Endothelial cell of umbilical vein (primary cell): ENCODE data around the gene NKD2. TPM values are rescaled to one million over a fixed set of nuclear protein-coding genes. Genes with fewer than 3 reads are reported as not detected.

Experiments used
- BruUV-seq: library from RNA; stranded (reverse); fragments of 400-500 nt; replicated peaks from 2 replicates; lab custom pipeline; 2021; lab: Mats Ljungman, UMichigan
- CTCF ChIA-PET: fragments of 300-600, 350-600 bp; sonication (Branson Sonifier 250); formaldehyde crosslinking; loops from one replicate; lab custom pipeline; 2021; ENCODE audit warnings: antibody characterized with exemption, inconsistent platforms; lab: Charles Lee
- POLR2A ChIA-PET: fragments of 300-600, 350-600 bp; sonication (Branson Sonifier 250); formaldehyde crosslinking; loops from one replicate; lab custom pipeline; 2021; ENCODE audit warnings: antibody characterized with exemption, inconsistent platforms; lab: Charles Lee
- DNase-seq: peaks from one replicate; pipeline ENCODE4 v3.0.0-alpha.2; 2011; ENCODE audit warnings: low read depth, low spot score
- FAIRE-seq: peaks from 2 replicates; lab custom pipeline; 2011; peaks lifted over from hg19 to GRCh38; lab: Jason Lieb, UNC
- H2AFZ ChIP-seq: 2 replicates; pipeline ENCODE4 v1.6.0; 2012; ENCODE audit warnings: low read depth, low read length, control low read depth, inconsistent platforms
- H3K27ac ChIP-seq: 2 replicates; pipeline ENCODE4 v1.5.1; 2011; ENCODE audit warnings: low read depth, mild to moderate bottlenecking, control low read depth, low read length, moderate library complexity; ENCODE audit not compliant: insufficient read depth
- H3K27me3 ChIP-seq, 2 experiments: 2 replicates each; pipeline versions ENCODE4 v1.6.0 to v1.6.1; 2011; ENCODE audit warnings: low read length in 2 of 2, mixed read lengths in 1 of 2; ENCODE audit not compliant: control insufficient read depth in 2 of 2, insufficient read depth in 2 of 2
- H3K36me3 ChIP-seq, 2 experiments: 2 replicates in 1 of 2; 3 replicates in 1 of 2; pipeline ENCODE4 v1.5.1; 2011; ENCODE audit warnings: low read length in 2 of 2, mild to moderate bottlenecking in 1 of 2, moderate library complexity in 1 of 2; ENCODE audit not compliant: control insufficient read depth in 2 of 2, insufficient read depth in 2 of 2; ENCODE audit errors: extremely low read depth in 1 of 2
- H3K4me1 ChIP-seq: 3 replicates; pipeline ENCODE4 v1.5.1; 2011; ENCODE audit warnings: mild to moderate bottlenecking, low read length; ENCODE audit not compliant: control insufficient read depth, insufficient read depth; ENCODE audit errors: extremely low read depth
- H3K4me2 ChIP-seq: 2 replicates; pipeline ENCODE4 v1.6.1; 2011; ENCODE audit warnings: low read length, control low read depth, mixed read lengths; ENCODE audit not compliant: insufficient read depth
- H3K4me3 ChIP-seq, 3 experiments: fragments of 200-600 bp in 1 of 3; sonication (generic), shearing (Covaris generic) in 1 of 3; replicated peaks in 1 of 3; 2 replicates each; pipeline ENCODE4 v1.5.1; 2011 to 2016; ENCODE audit warnings: control low read depth in 3 of 3, low read length in 3 of 3, mild to moderate bottlenecking in 2 of 3, inconsistent platforms in 1 of 3, low read depth in 1 of 3, moderate library complexity in 1 of 3; ENCODE audit not compliant: insufficient read depth in 1 of 3
- H3K79me2 ChIP-seq: 2 replicates; pipeline ENCODE4 v1.6.0; 2012; ENCODE audit warnings: low read length, inconsistent platforms; ENCODE audit not compliant: control insufficient read depth, insufficient read depth
- H3K9ac ChIP-seq: replicated peaks from 2 replicates; pipeline ENCODE3; 2011; ENCODE audit warnings: low read length, control low read depth; ENCODE audit not compliant: insufficient read depth; ENCODE audit errors: extremely low read depth
- H3K9me1 ChIP-seq: replicated peaks from 3 replicates; pipeline ENCODE4 v1.6.0; 2011; ENCODE audit warnings: mild to moderate bottlenecking, low read length; ENCODE audit not compliant: control insufficient read depth, insufficient read depth; ENCODE audit errors: extremely low read depth
- H3K9me3 ChIP-seq: replicated peaks from 2 replicates; pipeline ENCODE4 v1.5.1; 2012; ENCODE audit warnings: low read length, inconsistent platforms; ENCODE audit not compliant: control insufficient read depth, insufficient read depth
- H4K20me1 ChIP-seq: replicated peaks from 2 replicates; pipeline ENCODE3; 2011; ENCODE audit warnings: mild to moderate bottlenecking, low read length; ENCODE audit not compliant: control insufficient read depth, insufficient read depth; ENCODE audit errors: extremely low read depth
- CTCF ChIP-seq, 2 donors: IDR thresholded peaks; 1 replicate in 1 of 2; 2 replicates in 1 of 2; pipeline ENCODE4 v1.5.1; 2011; ENCODE audit warnings: low read length in 2 of 2, mild to moderate bottlenecking in 2 of 2, moderate library complexity in 2 of 2, control low read depth in 1 of 2, inconsistent platforms in 1 of 2, low read depth in 1 of 2; ENCODE audit not compliant: insufficient read depth in 1 of 2; ENCODE audit errors: extremely low read depth in 1 of 2
- EZH2 ChIP-seq: IDR thresholded peaks from 2 replicates; pipeline ENCODE4 v1.6.1; 2012; ENCODE audit warnings: borderline replicate concordance, low read depth, mild to moderate bottlenecking, moderate library complexity, low read length, inconsistent platforms; ENCODE audit not compliant: severe bottlenecking
- FOS ChIP-seq: IDR thresholded peaks from 2 replicates; pipeline ENCODE4 v1.6.1; 2011; ENCODE audit warnings: mild to moderate bottlenecking, low read length, moderate library complexity, borderline replicate concordance; ENCODE audit not compliant: insufficient read depth
- GATA2 ChIP-seq: IDR thresholded peaks from 2 replicates; pipeline ENCODE4 v1.7.0; 2011; ENCODE audit warnings: low read depth, mild to moderate bottlenecking, moderate library complexity, mixed read lengths, low read length; ENCODE audit not compliant: insufficient read length, insufficient read depth
- JUN ChIP-seq: IDR thresholded peaks from 2 replicates; pipeline ENCODE4 v1.6.1; 2011; ENCODE audit warnings: borderline replicate concordance, low read depth; ENCODE audit not compliant: insufficient read length, insufficient read depth
- MAX ChIP-seq: IDR thresholded peaks from 2 replicates; pipeline ENCODE4 v1.6.1; 2011; ENCODE audit not compliant: insufficient read depth, insufficient read length
- MYC ChIP-seq: IDR thresholded peaks from one replicate; pipeline ENCODE4 v1.6.1; 2011; ENCODE audit warnings: mild to moderate bottlenecking, low read depth, low read length
- POLR2A ChIP-seq: IDR thresholded peaks from 2 replicates; pipeline ENCODE4 v1.6.1; 2012; ENCODE audit warnings: low read depth, mild to moderate bottlenecking, control low read depth, low read length
- POLR2AphosphoS5 ChIP-seq: IDR thresholded peaks from 2 replicates; pipeline ENCODE4 v1.6.1; 2012; ENCODE audit warnings: low read depth, mild to moderate bottlenecking, control low read depth, low read length, moderate library complexity; ENCODE audit not compliant: insufficient read depth
- dilution Hi-C: fragments of 300-500 bp; cut with MboI; formaldehyde crosslinking; loops from one replicate; pipeline ENCODE4 v1.15.0; 2019; ENCODE audit warnings: low sequenced_read_pairs; ENCODE audit not compliant: extremely low pct_ligation_motif_present
- intact Hi-C: fragments of 100-400 bp; cut with micrococcal nuclease; formaldehyde crosslinking; loops from one replicate; pipeline ENCODE4 v1.10.0; 2022
- polyA plus RNA-seq, 4 experiments: library from polyadenylated mRNA; depleted of rRNA in 3 of 4; stranded (reverse) in 3 of 4; unstranded in 1 of 4; fragments of >200 nt; gene quantifications; 2 replicates each; pipeline versions ENCODE4 v1.2.1 to v1.2.3, GENCODE V29; 2011 to 2012; ENCODE audit warnings: missing spikeins in 1 of 4
- total RNA-seq: library from RNA; stranded (reverse); gene quantifications from 2 replicates; pipeline ENCODE4 v1.2.3, GENCODE V29; 2021

NKD2 gene
- total and polyA plus RNA-seq, 2 donors (not counting 3 experiments of a cell fraction or from before 2014, with no cell fraction given): 0.08 TPM; not detected in 1

- ChIA-PET POLR2A (no interaction called here), CTCF (interaction anchor here (1.4 kb wide), 1 partner anchor 11 kb away, joined by 5 read pairs; no protein-coding TSS in a partner anchor)
- no peaks in the 10 kb centered on the region for H3K36me3 ChIP-seq
- no peaks in the 10 kb centered on the region for H3K79me2 ChIP-seq
- H3K4me1 ChIP-seq: no peaks in the 10 kb centered on the region
- no peak for FAIRE-seq
- no peaks in the 10 kb centered on the region for H3K9me3 ChIP-seq
- TF ChIP-seq MYC: no peak
- TF ChIP-seq EZH2: no peak
- no peak for TF ChIP-seq JUN
- TF ChIP-seq FOS: no peak
- no peak for TF ChIP-seq POLR2A
- TF ChIP-seq POLR2AphosphoS5: no peak
- TF ChIP-seq CTCF (IDR thresholded peaks at IDR 0.05; ENCODE audit: extremely low read depth in 1 of 2, insufficient read depth in 1 of 2, low read depth in 1 of 2, low read length in 2 of 2): no peak
- no peak for TF ChIP-seq MAX
- TF ChIP-seq GATA2: no peak
- no peaks in the 10 kb centered on the region for H4K20me1 ChIP-seq
- no peaks in the 10 kb centered on the region for H3K27me3 ChIP-seq
- H3K9me1 ChIP-seq: no peaks in the 10 kb centered on the region
- dilution Hi-C loops: no loop called here
- H3K27ac ChIP-seq: no peak overlapping the region
- H3K9ac ChIP-seq: no peak overlapping the region
- no peak overlapping the region for H2AFZ ChIP-seq
- intact Hi-C loops: no loop called here
- no peak overlapping the region for H3K4me2 ChIP-seq
- no TSS peak for BruUV-seq
- H3K4me3 ChIP-seq: no peak overlapping the region
- no peak for DNase-seq
These were observed 9.3 kb downstream of the NKD2 start for GRCh38 chr5:1017691-1018455.
